Raji (cell line): Measurements from ENCODE around the gene CASK.

Experiments
- POLR2A ChIP-seq: IDR thresholded peaks from 2 replicates; pipeline ENCODE4 v1.6.1; 2011; ENCODE audit warnings: low read depth, low read length, control low read depth; ENCODE audit not compliant: insufficient read depth

CASK gene

DNA sequence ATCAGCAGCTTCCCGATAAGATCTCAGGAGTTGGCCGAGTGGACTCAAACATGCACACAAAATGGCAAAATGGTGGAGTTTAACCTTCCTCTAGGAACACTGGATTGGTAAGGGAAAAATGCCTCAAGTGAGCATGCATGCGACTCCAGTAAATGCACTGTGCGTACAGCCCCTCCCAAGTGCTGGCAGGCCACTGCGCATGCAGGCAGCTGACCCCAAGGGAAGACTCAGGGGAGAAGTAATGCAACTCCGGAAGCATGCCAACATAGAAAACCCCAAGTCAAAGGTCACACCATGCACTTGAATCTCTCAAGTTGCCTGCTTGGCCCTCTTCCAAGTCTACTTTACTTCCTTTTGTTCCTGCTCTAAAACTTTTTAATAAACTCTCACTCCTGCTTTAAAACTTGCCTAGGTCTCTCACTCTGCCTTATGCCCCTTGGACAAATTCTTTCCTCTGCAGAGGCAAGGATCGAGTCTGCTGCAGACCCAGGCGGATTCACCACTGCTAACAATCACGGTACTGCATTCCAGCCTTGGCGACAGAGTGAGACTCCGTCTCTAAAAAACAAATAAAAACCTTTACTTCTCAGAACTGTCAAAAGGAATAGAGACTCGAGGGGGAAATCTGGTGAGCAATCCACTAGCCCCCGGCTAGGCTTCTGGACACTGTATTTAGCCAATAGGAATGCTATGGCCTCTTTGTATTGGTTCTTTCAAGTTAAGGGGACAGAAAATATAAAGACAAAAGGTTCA, 442.7 kb downstream of the CASK start:
- no peak for TF ChIP-seq POLR2A

DNA sequence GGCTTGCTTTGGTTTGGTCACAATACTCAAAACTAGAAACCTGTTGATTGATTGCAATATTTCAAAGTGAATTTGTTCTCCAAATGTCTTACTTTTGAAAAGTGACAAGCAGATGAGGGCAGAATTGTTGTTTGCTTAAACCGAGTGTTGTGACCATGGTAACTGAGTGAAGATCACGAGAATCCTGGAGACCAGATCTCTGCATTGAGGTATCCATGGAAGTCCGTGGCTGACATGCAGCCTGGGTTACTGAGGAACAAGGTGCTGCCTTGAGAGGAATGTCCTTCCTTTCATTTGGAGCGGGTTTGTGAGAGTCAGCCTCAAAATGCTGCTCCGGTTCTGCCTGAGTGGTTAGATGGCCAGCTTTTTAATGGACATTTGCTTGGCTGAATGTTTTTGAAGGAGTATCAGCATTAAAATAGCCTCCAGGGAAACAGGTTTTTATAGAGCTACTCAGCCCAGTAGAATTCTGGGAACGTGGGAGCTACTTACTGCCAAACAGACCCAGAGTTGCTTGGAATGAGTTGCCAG, 444.9 kb downstream of the CASK start:
- no peak for TF ChIP-seq POLR2A

DNA sequence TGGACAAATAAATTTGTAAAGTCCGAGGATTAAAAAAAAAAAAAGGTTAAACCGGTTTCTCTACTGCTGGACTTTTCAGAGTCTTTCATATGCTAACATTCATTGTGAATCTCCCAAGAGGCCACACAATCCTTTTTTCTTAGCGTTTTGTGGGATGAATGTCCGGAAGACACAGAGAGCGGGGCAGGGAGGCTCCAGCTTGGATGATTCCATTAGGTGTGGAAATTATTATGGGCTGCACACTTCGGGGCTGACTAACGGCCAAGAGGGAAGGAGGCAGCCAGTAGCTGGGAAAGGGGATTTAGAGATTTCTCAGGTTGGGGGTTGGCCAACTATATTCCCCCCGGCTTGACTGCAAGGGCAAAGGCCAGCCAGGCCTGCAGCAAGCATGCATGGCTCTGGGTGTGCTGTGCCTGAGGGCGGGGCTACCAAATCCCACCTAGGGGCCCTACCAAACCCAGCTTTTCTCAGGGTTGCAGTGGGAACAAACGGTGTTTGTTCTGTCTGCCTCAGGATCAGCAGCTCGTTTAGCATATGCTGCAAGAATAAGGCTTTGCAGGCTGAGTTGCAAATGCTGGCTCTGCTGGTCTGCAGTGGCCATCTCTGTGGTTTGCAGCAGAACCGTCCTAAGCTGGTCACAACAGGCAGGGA, 447.6 kb downstream of the CASK start:
- TF ChIP-seq POLR2A: no peak

DNA sequence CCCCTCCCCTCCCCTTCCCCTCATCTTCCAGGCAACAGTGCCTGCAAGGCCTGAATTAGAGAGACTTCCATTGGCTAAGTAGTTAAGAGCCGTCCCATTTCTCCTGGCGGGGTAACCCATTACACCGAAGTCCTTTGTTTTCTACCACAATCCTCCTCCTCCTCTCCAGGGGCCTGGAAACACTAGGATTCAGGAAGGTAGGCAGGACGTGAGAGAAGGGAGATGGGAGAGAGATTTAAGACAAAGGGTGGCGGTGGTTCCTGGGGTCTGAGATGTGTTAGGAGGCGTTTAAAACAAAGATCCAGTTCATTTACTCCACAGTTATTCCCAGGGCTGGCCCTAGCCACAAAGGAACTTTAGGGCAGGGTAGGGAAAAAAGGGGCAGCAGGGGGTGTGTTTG, 448.2 kb downstream of the CASK start:
- TF ChIP-seq POLR2A: no peak

DNA sequence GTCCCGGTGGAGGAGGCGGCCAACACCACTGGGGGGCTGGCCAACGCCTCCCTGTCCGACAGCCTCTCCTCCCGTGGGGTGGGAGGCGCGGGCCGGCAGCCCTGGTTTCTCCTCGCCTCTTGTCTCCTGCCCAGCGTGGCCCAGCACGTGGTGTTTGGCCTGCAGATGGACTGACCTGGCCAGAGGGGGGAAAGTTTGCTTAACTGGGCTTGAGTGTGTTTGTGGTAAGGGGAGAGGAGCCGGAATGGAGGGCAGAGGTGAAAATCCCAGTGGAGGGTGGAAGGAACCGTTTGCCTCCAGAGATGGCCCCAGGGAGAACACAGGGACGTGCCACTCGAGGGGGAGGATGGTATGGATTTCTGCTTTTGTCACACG, 448.6 kb downstream of the CASK start:
- TF ChIP-seq POLR2A: no peak

DNA sequence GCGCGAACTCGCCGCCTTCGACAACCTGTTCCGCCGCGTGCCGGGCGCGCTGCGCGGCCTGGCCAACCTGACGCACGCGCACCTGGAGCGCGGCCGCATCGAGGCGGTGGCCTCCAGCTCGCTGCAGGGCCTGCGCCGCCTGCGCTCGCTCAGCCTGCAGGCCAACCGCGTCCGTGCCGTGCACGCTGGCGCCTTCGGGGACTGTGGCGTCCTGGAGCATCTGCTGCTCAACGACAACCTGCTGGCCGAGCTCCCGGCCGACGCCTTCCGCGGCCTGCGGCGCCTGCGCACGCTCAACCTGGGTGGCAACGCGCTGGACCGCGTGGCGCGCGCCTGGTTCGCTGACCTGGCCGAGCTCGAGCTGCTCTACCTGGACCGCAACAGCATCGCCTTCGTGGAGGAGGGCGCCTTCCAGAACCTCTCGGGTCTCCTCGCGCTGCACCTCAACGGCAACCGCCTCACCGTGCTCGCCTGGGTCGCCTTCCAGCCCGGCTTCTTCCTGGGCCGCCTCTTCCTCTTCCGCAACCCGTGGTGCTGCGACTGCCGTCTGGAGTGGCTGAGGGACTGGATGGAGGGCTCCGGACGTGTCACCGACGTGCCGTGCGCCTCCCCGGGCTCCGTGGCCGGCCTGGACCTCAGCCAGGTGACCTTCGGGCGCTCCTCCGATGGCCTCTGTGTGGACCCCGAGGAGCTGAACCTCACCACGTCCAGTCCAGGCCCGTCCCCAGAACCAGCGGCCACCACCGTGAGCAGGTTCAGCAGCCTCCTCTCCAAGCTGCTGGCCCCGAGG, 449.2 kb downstream of the CASK start:
- TF ChIP-seq POLR2A: no peak

DNA sequence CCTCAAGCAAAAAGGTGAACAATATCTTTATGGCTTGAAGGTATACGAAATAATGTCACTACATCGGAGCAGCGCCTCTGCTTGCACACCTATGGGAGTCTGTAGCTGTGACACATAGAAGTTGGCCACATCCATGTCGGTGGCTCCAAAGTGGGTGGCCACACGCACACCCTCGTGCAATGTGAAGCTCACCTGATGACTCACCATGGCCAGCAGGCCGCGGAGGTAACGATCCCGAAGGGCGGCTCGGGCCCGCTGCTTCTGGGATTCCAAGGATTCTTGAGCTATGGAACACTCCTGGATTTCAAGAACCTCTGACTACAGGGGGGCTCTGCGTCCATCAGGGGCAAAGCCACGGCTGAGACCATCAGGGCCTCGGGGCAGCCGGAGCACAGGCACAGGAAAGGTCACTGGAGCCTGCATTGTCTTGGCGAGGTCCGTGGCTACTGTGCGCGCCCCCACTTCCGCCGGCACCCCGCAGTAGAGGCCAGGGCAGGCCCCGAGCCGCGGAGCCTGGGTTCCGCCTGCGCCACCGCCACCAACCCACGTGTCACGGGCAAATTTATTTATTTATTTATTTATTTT, 451.0 kb downstream of the CASK start:
- TF ChIP-seq POLR2A: no peak

DNA sequence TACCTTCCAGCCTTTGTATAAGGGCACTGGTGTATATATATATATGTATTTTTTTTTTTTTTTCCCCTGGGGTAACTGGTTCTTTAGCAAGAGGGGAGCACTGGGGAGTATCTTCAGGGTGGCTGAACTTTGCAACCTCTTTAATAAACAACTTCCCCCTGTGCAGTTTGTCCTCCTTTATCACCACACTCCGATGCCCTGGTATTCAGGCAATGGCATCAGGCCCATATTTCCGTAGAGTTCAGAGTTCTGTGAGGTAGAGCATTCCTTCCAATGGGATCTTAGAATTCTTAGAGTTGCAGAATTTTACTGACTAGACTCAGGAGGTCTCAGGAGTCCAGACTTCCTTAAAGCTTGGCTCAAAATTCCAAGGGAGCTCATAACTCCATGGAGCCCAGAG, 451.6 kb downstream of the CASK start:
- TF ChIP-seq POLR2A: no peak

DNA sequence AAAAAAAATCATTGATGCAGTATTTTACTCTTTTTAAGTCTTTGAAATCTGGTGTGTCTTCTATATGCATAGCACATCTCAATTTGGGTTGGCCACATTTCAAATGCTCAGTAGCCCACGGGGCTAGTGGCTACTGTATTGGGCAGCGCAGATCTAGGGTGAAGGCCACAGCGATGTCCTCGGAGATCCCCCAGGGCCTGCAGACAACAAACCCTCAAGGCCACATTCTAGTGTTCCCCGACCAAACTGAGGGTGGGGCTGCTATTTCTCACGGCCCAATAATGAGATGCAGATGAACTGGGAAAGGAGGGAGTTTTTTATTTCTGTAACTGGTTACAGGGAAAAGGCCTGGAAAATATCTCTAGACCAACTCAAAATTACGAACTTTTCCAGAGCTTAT, 452.6 kb downstream of the CASK start:
- TF ChIP-seq POLR2A: no peak

DNA sequence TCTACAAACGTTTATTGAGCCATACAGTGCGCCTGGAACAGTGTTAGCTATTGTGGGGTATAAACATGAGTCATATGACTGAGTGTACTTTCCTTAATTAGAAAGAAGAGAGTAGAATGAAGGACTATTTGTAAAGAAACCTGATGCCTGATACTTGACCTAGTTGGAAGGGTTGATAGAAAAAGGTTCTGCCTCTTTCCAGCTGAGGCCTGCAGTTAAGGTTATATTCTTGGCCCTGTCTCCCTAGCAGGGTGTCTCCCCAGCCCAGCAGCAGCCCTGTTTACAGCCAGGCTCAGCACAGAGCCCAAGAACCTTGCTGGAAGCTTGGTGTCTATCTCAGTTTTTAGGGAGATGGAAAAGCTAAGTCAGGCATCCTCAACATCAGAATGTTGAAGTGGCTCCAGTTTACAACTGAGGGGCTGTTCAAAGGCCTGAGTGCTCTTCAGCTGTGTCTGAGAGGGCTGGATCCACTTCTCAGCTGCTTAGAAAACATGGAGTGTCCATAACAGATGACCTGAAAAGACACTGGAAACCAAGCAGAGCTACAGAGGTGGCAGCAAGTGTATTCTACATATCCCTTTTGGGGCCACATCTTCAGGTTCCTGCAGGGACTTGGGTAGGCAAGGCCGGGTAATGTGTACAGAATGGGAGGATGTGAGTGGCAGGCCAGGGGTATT, 454.6 kb downstream of the CASK start:
- TF ChIP-seq POLR2A: no peak
